Bronchial epithelial cell (primary cell): Measurements from ENCODE around the gene EPDR1. TPM values are rescaled to one million over a fixed set of nuclear protein-coding genes. Genes with fewer than 3 reads are reported as not detected.

Experiments used
- DNase-seq: peaks from one replicate; pipeline ENCODE4 v3.0.0-alpha.2; 2010; ENCODE audit warnings: low read depth
- FAIRE-seq: peaks from 2 replicates; lab custom pipeline; 2011; peaks lifted over from hg19 to GRCh38; lab: Jason Lieb, UNC
- H3K27me3 ChIP-seq: 2 replicates; pipeline ENCODE4 v1.5.1; 2011; ENCODE audit warnings: low read length; ENCODE audit not compliant: control insufficient read depth, insufficient read depth
- H3K36me3 ChIP-seq: 2 replicates; pipeline ENCODE4 v1.5.1; 2011; ENCODE audit warnings: low read length; ENCODE audit not compliant: control insufficient read depth, insufficient read depth
- H3K4me3 ChIP-seq: 2 replicates; pipeline ENCODE4 v1.5.1; 2011; ENCODE audit warnings: mild to moderate bottlenecking, low read depth, low read length, control low read depth
- CTCF ChIP-seq: IDR thresholded peaks from 2 replicates; pipeline ENCODE4 v1.5.1; 2011; ENCODE audit warnings: mild to moderate bottlenecking, moderate library complexity, low read length, control low read depth, inconsistent platforms; ENCODE audit not compliant: insufficient read depth, severe bottlenecking
- total RNA-seq: library from RNA; depleted of rRNA; stranded (reverse); fragments of >200 nt; gene quantifications from 2 replicates; pipeline ENCODE4 v1.2.1, GENCODE V29; 2014

The EPDR1 gene
- total RNA-seq, 1 donor from 2014 or later = 5.3 TPM

GRCh38 chr7:37956791-37957190 is 36.4 kb downstream of the EPDR1 start:
- H3K4me3 ChIP-seq = no peak overlapping the region
- DNase-seq (no peak), FAIRE-seq (no peak)
- H3K36me3 ChIP-seq = no peaks in the 10 kb centered on the region
- no peak for TF ChIP-seq CTCF
- no peaks in the 10 kb centered on the region for H3K27me3 ChIP-seq

GRCh38 chr7:37957221-37957970 is 37.0 kb downstream of the EPDR1 start:
- DNase-seq (no peak), FAIRE-seq (no peak)
- TF ChIP-seq CTCF = no peak
- Histone ChIP-seq H3K36me3 (no peaks in the 10 kb centered on the region), H3K27me3 (no peaks in the 10 kb centered on the region), H3K4me3 (no peak overlapping the region)

- no peak for TF ChIP-seq CTCF
- Histone ChIP-seq H3K27me3 (no peaks in the 10 kb centered on the region), H3K36me3 (no peaks in the 10 kb centered on the region), H3K4me3 (no peak overlapping the region)
- FAIRE-seq = no peak
- no peak for DNase-seq
These were observed 40.0 kb downstream of the EPDR1 start for GRCh38 chr7:37960483-37960882.

GRCh38 chr7:37961251-37961650 is 40.8 kb downstream of the EPDR1 start:
- TF ChIP-seq CTCF = no peak
- FAIRE-seq (no peak), DNase-seq (no peak)

GRCh38 chr7:37964196-37964595 is 43.8 kb downstream of the EPDR1 start:
- FAIRE-seq = no peak
- Histone ChIP-seq H3K36me3 (no peaks in the 10 kb centered on the region), H3K27me3 (no peaks in the 10 kb centered on the region), H3K4me3 (no peak overlapping the region)
- no peak for DNase-seq
- TF ChIP-seq CTCF = no peak

More at GRCh38 chr7:37961251-37961650, 40.8 kb downstream of the EPDR1 start:
- Histone ChIP-seq H3K36me3 (no peaks in the 10 kb centered on the region), H3K27me3 (no peaks in the 10 kb centered on the region), H3K4me3 (no peak overlapping the region)

GRCh38 chr7:37970211-37970610 is 49.8 kb downstream of the EPDR1 start:
- DNase-seq = no peak
- Histone ChIP-seq H3K36me3 (no peaks in the 10 kb centered on the region), H3K4me3 (no peak overlapping the region), H3K27me3 (no peaks in the 10 kb centered on the region)
- FAIRE-seq = no peak
- TF ChIP-seq CTCF = no peak
